H1 (cell line): ENCODE data around the gene RSPO3. TPM values are rescaled to one million over a fixed set of nuclear protein-coding genes. Genes with fewer than 3 reads are reported as not detected.

Experiments used
- CTCF ChIA-PET: fragments of 300-600 bp; sonication (Branson Sonifier 250); formaldehyde crosslinking; loops from one replicate; lab custom pipeline; 2021; ENCODE audit not compliant: partially characterized antibody; lab: Charles Lee
- POLR2A ChIA-PET: fragments of 300-600 bp; sonication (Branson Sonifier 250); formaldehyde crosslinking; loops from one replicate; lab custom pipeline; 2021; ENCODE audit warnings: inconsistent platforms; ENCODE audit not compliant: partially characterized antibody; lab: Charles Lee
- DNase-seq, 2 experiments: peaks; one replicate each; pipeline versions ENCODE4 v3.0.0 to v3.0.0-alpha.2; 2010 to 2022; ENCODE audit warnings: low spot score in 2 of 2, low read depth in 1 of 2, mixed read lengths in 1 of 2
- FAIRE-seq: peaks from 2 replicates; lab custom pipeline; 2011; peaks lifted over from hg19 to GRCh38; lab: Jason Lieb, UNC
- H2AFZ ChIP-seq: 2 replicates; pipeline ENCODE4 v1.8.1; 2012; ENCODE audit warnings: low read length, inconsistent platforms
- H2AK5ac ChIP-seq: 2 replicates; pipeline ENCODE4 v1.6.1; 2013; ENCODE audit warnings: low read depth, low read length
- H2BK120ac ChIP-seq: replicated peaks from 2 replicates; pipeline ENCODE3; 2013; ENCODE audit warnings: low read depth, low read length, inconsistent platforms
- H2BK12ac ChIP-seq: 2 replicates; pipeline ENCODE4 v1.6.1; 2013; ENCODE audit warnings: low read depth, low read length
- H2BK15ac ChIP-seq: 2 replicates; pipeline ENCODE4 v1.6.1; 2013; ENCODE audit warnings: low read length
- H2BK20ac ChIP-seq: 2 replicates; pipeline ENCODE4 v1.6.1; 2013; ENCODE audit warnings: low read length
- H2BK5ac ChIP-seq: 2 replicates; pipeline ENCODE4 v1.6.1; 2013; ENCODE audit warnings: low read depth, low read length
- H3K14ac ChIP-seq: 2 replicates; pipeline ENCODE4 v1.6.1; 2013; ENCODE audit warnings: inconsistent platforms; ENCODE audit not compliant: insufficient read length
- H3K18ac ChIP-seq: 2 replicates; pipeline ENCODE4 v1.6.1; 2013; ENCODE audit warnings: low read length; ENCODE audit errors: extremely low read depth
- H3K23ac ChIP-seq: 2 replicates; pipeline ENCODE4 v1.6.1; 2013; ENCODE audit warnings: inconsistent platforms; ENCODE audit not compliant: insufficient read length
- H3K23me2 ChIP-seq: 2 replicates; pipeline ENCODE4 v1.6.1; 2013; ENCODE audit warnings: low read depth, low read length
- H3K27ac ChIP-seq: 2 replicates; pipeline ENCODE4 v1.6.1; 2011; ENCODE audit warnings: low read depth, low read length, inconsistent platforms
- H3K27me3 ChIP-seq, 4 experiments: replicated peaks in 1 of 4; 1 replicate in 1 of 4; 2 replicates in 3 of 4; pipeline versions ENCODE4 v1.6.1 to v1.8.1; 2011 to 2013; ENCODE audit warnings: low read length in 3 of 4, mild to moderate bottlenecking in 3 of 4, inconsistent platforms in 2 of 4, mixed read lengths in 2 of 4, moderate library complexity in 1 of 4; ENCODE audit not compliant: control insufficient read depth in 3 of 4, insufficient read depth in 3 of 4; ENCODE audit errors: extremely low read depth in 1 of 4
- H3K36me3 ChIP-seq, 4 experiments: 2 replicates each; pipeline versions ENCODE4 v1.6.1 to v1.8.1; 2011 to 2013; ENCODE audit warnings: mild to moderate bottlenecking in 4 of 4, low read length in 3 of 4, moderate library complexity in 2 of 4, control low read depth in 1 of 4, inconsistent platforms in 1 of 4; ENCODE audit not compliant: insufficient read depth in 4 of 4, control insufficient read depth in 2 of 4
- H3K4ac ChIP-seq: replicated peaks from 2 replicates; pipeline ENCODE3; 2013; ENCODE audit warnings: low read length, low read depth, mixed read lengths, inconsistent platforms; ENCODE audit not compliant: insufficient read length
- H3K4me1 ChIP-seq, 4 experiments: replicated peaks in 1 of 4; 1 replicate in 1 of 4; 2 replicates in 3 of 4; pipeline versions ENCODE4 v1.6.1 to v1.8.1; 2011 to 2013; ENCODE audit warnings: low read length in 3 of 4, inconsistent platforms in 2 of 4, mixed read lengths in 1 of 4; ENCODE audit not compliant: insufficient read depth in 4 of 4, control insufficient read depth in 3 of 4
- H3K4me2 ChIP-seq, 2 experiments: 2 replicates each; pipeline versions ENCODE4 v1.6.1 to v1.8.1; 2011 to 2013; ENCODE audit warnings: low read depth in 2 of 2, low read length in 2 of 2, control low read depth in 1 of 2, inconsistent platforms in 1 of 2, mild to moderate bottlenecking in 1 of 2; ENCODE audit not compliant: insufficient read depth in 1 of 2
- H3K4me3 ChIP-seq, 4 experiments: fragments of 200-600, 300-600 bp in 1 of 4; sonication (generic), shearing (Covaris generic), sonication (Bioruptor Twin) in 1 of 4; 2 replicates each; pipeline versions ENCODE4 v1.5.1 to v1.8.1; 2011 to 2016; ENCODE audit warnings: low read length in 4 of 4, low read depth in 3 of 4, control low read depth in 2 of 4, inconsistent platforms in 2 of 4, mild to moderate bottlenecking in 2 of 4, mixed read lengths in 1 of 4, moderate library complexity in 1 of 4; ENCODE audit not compliant: insufficient read depth in 2 of 4; ENCODE audit errors: extremely low read depth in 1 of 4
- H3K56ac ChIP-seq: replicated peaks from 2 replicates; pipeline ENCODE3; 2013; ENCODE audit warnings: low read depth, mild to moderate bottlenecking, mixed read lengths, low read length, inconsistent platforms; ENCODE audit not compliant: insufficient read length
- H3K79me1 ChIP-seq: 2 replicates; pipeline ENCODE4 v1.6.1; 2013; ENCODE audit warnings: low read depth, low read length, control low read depth
- H3K79me2 ChIP-seq, 2 experiments: 2 replicates each; pipeline versions ENCODE4 v1.6.1 to v1.8.1; 2012 to 2013; ENCODE audit warnings: low read length in 2 of 2, mild to moderate bottlenecking in 2 of 2, inconsistent platforms in 1 of 2; ENCODE audit not compliant: insufficient read depth in 2 of 2, control insufficient read depth in 1 of 2
- H3K9ac ChIP-seq, 4 experiments: replicated peaks in 1 of 4; 1 replicate in 1 of 4; 2 replicates in 3 of 4; pipeline versions ENCODE4 v1.6.1 to v1.8.1; 2011 to 2013; ENCODE audit warnings: low read depth in 3 of 4, low read length in 3 of 4, control low read depth in 2 of 4, mild to moderate bottlenecking in 2 of 4, moderate library complexity in 2 of 4, inconsistent platforms in 1 of 4; ENCODE audit errors: extremely low read depth in 1 of 4
- H3K9me3 ChIP-seq, 2 experiments: 2 replicates each; pipeline versions ENCODE4 v1.6.1 to v1.8.1; 2012 to 2013; ENCODE audit warnings: mild to moderate bottlenecking in 2 of 2, moderate library complexity in 2 of 2, control low read depth in 1 of 2, inconsistent platforms in 1 of 2, low read depth in 1 of 2, low read length in 1 of 2, mixed read lengths in 1 of 2; ENCODE audit not compliant: insufficient read depth in 2 of 2
- H4K20me1 ChIP-seq, 2 experiments: replicated peaks in 1 of 2; 2 replicates each; pipeline versions ENCODE3 to v1.8.1; 2011 to 2013; ENCODE audit warnings: inconsistent platforms in 2 of 2, low read length in 2 of 2, mild to moderate bottlenecking in 1 of 2; ENCODE audit not compliant: insufficient read depth in 2 of 2, control insufficient read depth in 1 of 2
- H4K5ac ChIP-seq: 2 replicates; pipeline ENCODE4 v1.6.1; 2013; ENCODE audit warnings: low read length, low read depth, mixed read lengths, inconsistent platforms; ENCODE audit not compliant: insufficient read length
- H4K8ac ChIP-seq: 2 replicates; pipeline ENCODE4 v1.8.0; 2013; ENCODE audit warnings: mild to moderate bottlenecking, moderate library complexity, low read length, inconsistent platforms; ENCODE audit not compliant: insufficient read depth; ENCODE audit errors: extremely low read depth
- H4K91ac ChIP-seq: replicated peaks from 2 replicates; pipeline ENCODE3; 2013; ENCODE audit warnings: low read length, mixed read lengths, inconsistent platforms; ENCODE audit not compliant: insufficient read length
- ATF2 ChIP-seq: IDR thresholded peaks from 2 replicates; pipeline ENCODE4 v1.6.1; 2012; ENCODE audit warnings: low read length, inconsistent platforms
- ATF3 ChIP-seq: IDR thresholded peaks from 2 replicates; pipeline ENCODE4 v1.6.1; 2011; ENCODE audit warnings: low read depth, mild to moderate bottlenecking, low read length; ENCODE audit not compliant: insufficient read depth
- CREB1 ChIP-seq: IDR thresholded peaks from 2 replicates; pipeline ENCODE4 v1.6.1; 2012; ENCODE audit warnings: inconsistent platforms
- EGR1 ChIP-seq: IDR thresholded peaks from 2 replicates; pipeline ENCODE4 v1.6.1; 2011; ENCODE audit warnings: low read depth, low read length, borderline replicate concordance
- EZH2 ChIP-seq: fragments of 200-600 bp; sonication (generic); IDR thresholded peaks from 2 replicates; pipeline ENCODE4 v1.7.1; 2012; ENCODE audit warnings: low read depth, mild to moderate bottlenecking, moderate library complexity, low read length, inconsistent platforms; ENCODE audit not compliant: severe bottlenecking
- FOSL1 ChIP-seq: IDR thresholded peaks from 2 replicates; pipeline ENCODE4 v1.6.1; 2011; ENCODE audit warnings: mild to moderate bottlenecking, low read depth, low read length, moderate library complexity; ENCODE audit not compliant: insufficient read depth
- GTF2F1 ChIP-seq: IDR thresholded peaks from 2 replicates; pipeline ENCODE4 v1.6.1; 2012; ENCODE audit warnings: low read depth, low read length, improper control_type of control experiment, borderline replicate concordance
- KDM1A ChIP-seq: fragments of 200-600, 300-600 bp; sonication (generic); IDR thresholded peaks from 2 replicates; pipeline ENCODE4 v1.7.1; 2016; ENCODE audit warnings: mild to moderate bottlenecking, low read length, borderline replicate concordance
- RNF2 ChIP-seq: fragments of 200-900, 300-1000 bp; sonication (generic); IDR thresholded peaks from 2 replicates; pipeline ENCODE4 v1.7.1; 2016; ENCODE audit warnings: borderline replicate concordance, low read depth, mild to moderate bottlenecking, antibody characterized with exemption, low read length; ENCODE audit not compliant: poor library complexity, severe bottlenecking; ENCODE audit errors: missing control alignments
- SIX5 ChIP-seq: IDR thresholded peaks from 2 replicates; pipeline ENCODE4 v1.6.1; 2011; ENCODE audit warnings: mild to moderate bottlenecking, low read depth, low read length
- SP2 ChIP-seq: IDR thresholded peaks from 2 replicates; pipeline ENCODE4 v1.6.1; 2012; ENCODE audit warnings: mild to moderate bottlenecking, low read length, inconsistent platforms
- SP4 ChIP-seq: IDR thresholded peaks from 2 replicates; pipeline ENCODE4 v1.6.1; 2012; ENCODE audit warnings: low read length, inconsistent platforms
- TAF1 ChIP-seq: IDR thresholded peaks from 2 replicates; pipeline ENCODE4 v1.6.1; 2011; ENCODE audit warnings: mild to moderate bottlenecking, low read depth, low read length
- WGBS, 2 experiments: shearing (Covaris generic) in 1 of 2; methylation state at CpG; one replicate each; pipeline versions ENCODE4 v1.1.6 to v1.1.7; 2013 to 2015; ENCODE audit warnings: low lambda C conversion rate in 2 of 2, mixed read lengths in 2 of 2, inconsistent platforms in 1 of 2, low coverage in 1 of 2, missing lambda C conversion rate in 1 of 2; ENCODE audit not compliant: insufficient replicate concordance in 2 of 2, insufficient coverage in 1 of 2, insufficient read length in 1 of 2; ENCODE audit errors: extremely low coverage in 1 of 2, missing lambda C conversion rate in 1 of 2; 5-methylcytosine and 5-hydroxymethylcytosine counted together
- polyA plus RNA-seq, 7 experiments: library from polyadenylated mRNA; depleted of rRNA in 3 of 7; stranded (reverse) in 5 of 7; unstranded in 2 of 7; fragments of >200 nt in 5 of 7; fragments of 200-250 nt in 2 of 7; gene quantifications; 1 replicate in 5 of 7; 2 replicates in 1 of 7; 4 replicates in 1 of 7; pipeline versions ENCODE4 v1.2.1 to v1.2.3, GENCODE V29; 2011 to 2013; ENCODE audit warnings: missing spikeins in 2 of 7, mixed read lengths in 2 of 7
- total RNA-seq: library from RNA; stranded (reverse); fragmentation: NEBNext Ultra II Directional; extraction: Animal tissue kit (Norgen Biotek cat#: 25700); gene quantifications from 2 replicates; pipeline ENCODE4 v1.2.1, GENCODE V29; 2021

Gene RSPO3
- total and polyA plus RNA-seq, 2 of the 8 experiments (the other 6 are each of a cell fraction or from before 2014, with no cell fraction given), result not detected

- FAIRE-seq, result no peak
- 94% methylated on average over 5 of the region's 5 CpGs; no CpG with 5 or more reads in 1 of the 2 experiments for WGBS, 2 experiments
- TF ChIP-seq ATF2, result no peak
- no peak for TF ChIP-seq EGR1
- no peak for TF ChIP-seq SP2
- TF ChIP-seq TAF1, result no peak
- no peak for TF ChIP-seq SIX5
- no peak for TF ChIP-seq GTF2F1
- no peak for TF ChIP-seq RNF2
- TF ChIP-seq ATF3, result no peak
- no peak for TF ChIP-seq SP4
- no peak for TF ChIP-seq KDM1A
- no peak for TF ChIP-seq FOSL1
- TF ChIP-seq CREB1, result no peak
- TF ChIP-seq EZH2, result no peak
Observed at GRCh38 chr6:127096167-127096566, 22.3 kb upstream of the RSPO3 start.

More at GRCh38 chr6:127096167-127096566, 22.3 kb upstream of the RSPO3 start:
- no peak overlapping the region for H4K91ac ChIP-seq
- DNase-seq, result no peak
- no peak overlapping the region for H3K27ac ChIP-seq
- H3K4me2 ChIP-seq, result no peak overlapping the region
- no peak overlapping the region for H2BK15ac ChIP-seq
- no peak overlapping the region for H3K56ac ChIP-seq
- no peaks in the 10 kb centered on the region for H3K79me2 ChIP-seq
- H3K4me1 ChIP-seq, result no peaks in the 10 kb centered on the region
- no peak overlapping the region for H2BK5ac ChIP-seq
- no peaks in the 10 kb centered on the region for H3K27me3 ChIP-seq
- H4K8ac ChIP-seq, result no peak overlapping the region
- H3K23me2 ChIP-seq, result no peaks in the 10 kb centered on the region
- H3K4me3 ChIP-seq, result no peak overlapping the region
- no peaks in the 10 kb centered on the region for H3K36me3 ChIP-seq
- H3K79me1 ChIP-seq, result no peaks in the 10 kb centered on the region
- POLR2A ChIA-PET, result no interaction called here
- H3K14ac ChIP-seq, result no peak overlapping the region
- H3K9me3 ChIP-seq, result no peaks in the 10 kb centered on the region
- no peaks in the 10 kb centered on the region for H4K20me1 ChIP-seq
- no peak overlapping the region for H3K18ac ChIP-seq
- H3K23ac ChIP-seq, result no peak overlapping the region
- no peak overlapping the region for H2BK120ac ChIP-seq
- no peak overlapping the region for H2AK5ac ChIP-seq
- H3K4ac ChIP-seq, result no peak overlapping the region
- no peak overlapping the region for H2BK12ac ChIP-seq
- CTCF ChIA-PET, result interaction anchor here (1.0 to 1.2 kb wide), 3 partner anchors 25 to 292 kb away, joined by 3 read pairs; no protein-coding TSS in a partner anchor
- H4K5ac ChIP-seq, result no peak overlapping the region
- H2AFZ ChIP-seq, result no peak overlapping the region
- H2BK20ac ChIP-seq, result no peak overlapping the region
- no peak overlapping the region for H3K9ac ChIP-seq
